BJ (cell line): ENCODE data around the gene ATP11C. TPM values are rescaled to one million over a fixed set of nuclear protein-coding genes. Genes with fewer than 3 reads are reported as not detected.

Experiments
- CTCF ChIA-PET: fragments of 350-600 bp; formaldehyde crosslinking; extraction: SDS; loops from one replicate; lab custom pipeline; 2021; ENCODE audit warnings: antibody characterized with exemption, inconsistent platforms; lab: Yijun Ruan, JAX
- POLR2A ChIA-PET: fragments of 300-600 bp; sonication (Branson Sonifier 250); formaldehyde crosslinking; extraction: SDS; loops from one replicate; lab custom pipeline; 2021; ENCODE audit warnings: antibody characterized with exemption; lab: Charles Lee
- DNase-seq: peaks from one replicate; pipeline ENCODE4 v3.0.0-alpha.2; 2011; ENCODE audit warnings: low read depth
- H3K27me3 ChIP-seq: 2 replicates; pipeline ENCODE4 v1.6.0; 2011; ENCODE audit warnings: low read length; ENCODE audit not compliant: control insufficient read depth, insufficient read depth
- H3K36me3 ChIP-seq: 2 replicates; pipeline ENCODE4 v1.5.1; 2011; ENCODE audit warnings: low read length; ENCODE audit not compliant: control insufficient read depth, insufficient read depth
- H3K4me3 ChIP-seq: 2 replicates; pipeline ENCODE4 v1.5.1; 2011; ENCODE audit warnings: low read depth, mild to moderate bottlenecking, control low read depth, low read length
- CTCF ChIP-seq: IDR thresholded peaks from 2 replicates; pipeline ENCODE4 v1.5.1; 2011; ENCODE audit warnings: low read depth, mild to moderate bottlenecking, control low read depth, inconsistent platforms, low read length, moderate library complexity; ENCODE audit not compliant: insufficient read depth
- polyA minus RNA-seq: library from RNA; depleted of rRNA, polyadenylated mRNA; stranded (reverse); fragments of >200 nt; gene quantifications from 2 replicates; pipeline ENCODE4 v1.2.3, GENCODE V29; 2011; rRNA and poly(A)+ RNA removed
- polyA plus RNA-seq: library from polyadenylated mRNA; depleted of rRNA; stranded (reverse); fragments of >200 nt; gene quantifications from 2 replicates; pipeline ENCODE4 v1.2.3, GENCODE V29; 2011; rRNA removed

ATP11C gene
- polyA plus RNA-seq: 7.7 and 21.1 TPM in 2 replicates
- 9.2 and 10.3 TPM in 2 replicates for polyA minus RNA-seq

DNA sequence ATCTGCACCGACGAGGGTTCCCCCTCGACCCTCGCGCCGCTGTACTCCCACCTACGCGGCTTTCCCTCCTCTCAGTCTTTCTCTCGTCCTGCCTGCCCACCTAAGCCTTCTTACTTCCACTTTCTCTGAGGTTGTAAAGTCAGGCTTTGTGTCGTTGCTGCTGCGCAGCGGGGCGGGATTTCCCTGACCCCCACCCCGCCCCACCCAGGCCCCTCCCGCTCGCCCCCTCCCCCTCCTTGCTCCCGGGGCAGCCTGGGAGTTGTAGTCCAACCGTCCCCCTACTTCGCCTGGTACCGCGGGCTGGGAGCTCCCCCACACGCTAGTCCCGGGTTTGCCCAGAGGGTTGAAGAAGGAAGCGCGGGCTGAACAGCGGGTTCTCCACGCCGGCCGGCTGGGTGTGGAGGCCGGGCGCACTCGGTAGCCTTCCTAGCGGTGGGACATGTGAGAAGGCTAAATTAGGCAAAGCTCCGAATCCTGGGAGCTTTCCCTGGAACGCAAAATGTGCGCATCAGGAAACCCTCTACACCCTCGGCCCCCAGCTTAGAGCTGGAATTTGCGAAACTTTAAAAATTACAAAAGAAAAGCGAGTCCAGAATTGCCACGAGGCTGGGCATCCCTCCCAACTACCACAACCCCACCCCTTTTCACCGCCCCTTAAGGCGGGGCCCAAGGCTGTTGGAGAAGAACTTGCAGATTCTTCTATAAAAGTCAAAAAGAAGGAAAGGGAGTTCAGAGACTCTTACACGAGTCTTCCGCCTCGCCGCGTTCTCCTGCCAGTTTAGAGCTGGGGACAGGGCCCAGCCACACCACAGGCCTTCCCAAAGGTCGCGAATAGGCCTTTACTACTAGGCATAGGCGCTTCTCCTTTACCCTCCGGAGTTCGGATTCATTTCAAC, at the start of gene ATP11C:
Gene ATP11C (minus strand): TSS at position 153 of the 896 bp plus-strand sequence. CDS start 1,011 bp downstream, outside the sequence.
- peak within 1 kb of the TSS; percentile 73 for H3K4me3 ChIP-seq
- no peak for DNase-seq
- no peaks in the 10 kb centered on the region for H3K36me3 ChIP-seq
- no peak for TF ChIP-seq CTCF
- CTCF ChIA-PET: no interaction called here
- POLR2A ChIA-PET: interaction anchor here (0.6 kb wide), 1 partner anchor 31 kb away, joined by 3 read pairs; no protein-coding TSS in a partner anchor
- H3K27me3 ChIP-seq: no peaks in the 10 kb centered on the region

DNA sequence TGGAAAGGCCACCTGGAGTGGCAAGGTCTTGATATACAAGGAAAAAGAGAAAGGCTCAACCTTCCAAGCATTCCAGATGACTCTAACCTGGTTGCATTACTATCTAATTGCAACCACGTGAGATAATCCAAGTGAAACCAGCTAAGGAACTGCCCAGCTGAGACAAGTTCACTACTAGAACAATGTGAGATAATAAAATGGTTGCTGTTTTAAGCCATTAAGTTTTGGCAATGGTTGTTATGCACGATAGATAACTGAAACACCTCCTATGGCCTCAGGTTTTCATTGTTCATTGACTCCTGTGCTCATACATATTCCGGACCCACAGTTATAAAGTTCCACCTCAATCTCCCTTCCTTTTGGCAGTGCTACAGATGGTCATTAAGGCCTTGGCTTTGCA, 41.6 kb upstream of the ATP11C start:
- POLR2A ChIA-PET: no interaction called here
- CTCF ChIA-PET: no interaction called here
- DNase-seq: no peak
- Histone ChIP-seq H3K36me3 (no peaks in the 10 kb centered on the region), H3K4me3 (no peak overlapping the region), H3K27me3 (no peaks in the 10 kb centered on the region)
- TF ChIP-seq CTCF: no peak

DNA sequence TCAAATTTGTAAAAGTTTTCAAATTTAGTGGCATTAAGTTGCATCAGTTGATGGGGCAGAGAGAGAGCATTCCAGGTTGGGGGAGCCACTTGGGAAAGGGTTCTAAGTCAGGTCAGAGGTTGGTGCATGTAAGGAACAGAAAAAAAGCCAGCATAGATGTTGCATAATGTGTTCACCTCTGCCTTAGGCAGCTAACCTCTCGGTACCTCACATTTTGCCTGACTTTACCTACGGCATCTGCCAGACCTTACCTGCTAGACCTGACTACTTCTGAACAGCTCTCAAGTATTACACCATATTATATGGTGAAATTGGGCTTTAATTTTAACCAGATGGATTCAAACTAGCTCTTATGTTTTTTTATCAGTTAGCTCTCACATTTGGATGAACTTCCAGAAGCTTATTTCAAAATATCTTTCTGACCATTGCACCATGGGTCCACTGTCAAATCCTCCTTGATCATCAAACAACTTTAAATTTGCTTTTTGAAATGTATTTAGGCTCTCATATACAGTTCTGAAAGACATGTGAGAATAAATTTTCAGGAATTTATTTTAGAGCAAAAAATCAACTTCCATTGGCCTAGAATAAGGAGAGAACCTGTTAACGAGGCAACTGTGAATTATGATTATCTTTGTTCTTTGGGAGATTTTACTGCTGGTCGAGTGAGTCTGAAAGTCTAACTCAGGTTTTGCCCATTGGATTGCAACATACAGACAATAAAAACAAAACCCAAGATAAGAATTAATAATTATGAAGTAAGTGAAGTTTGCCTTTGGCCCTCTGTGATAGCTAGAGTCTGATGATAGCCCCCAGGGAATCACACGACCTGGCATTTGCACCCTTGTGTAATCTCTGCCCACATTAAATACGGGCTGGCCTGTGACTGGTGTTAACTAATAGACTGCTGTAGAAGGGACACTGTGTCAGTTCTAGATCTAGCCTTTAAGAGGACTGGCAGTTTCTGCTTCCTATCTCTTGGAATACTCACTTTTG, 40.1 kb upstream of the ATP11C start:
- CTCF ChIA-PET: no interaction called here
- H3K4me3 ChIP-seq: no peak overlapping the region
- H3K36me3 ChIP-seq: no peaks in the 10 kb centered on the region
- no peak for DNase-seq
- TF ChIP-seq CTCF: no peak
- H3K27me3 ChIP-seq: no peaks in the 10 kb centered on the region
- POLR2A ChIA-PET: no interaction called here

- Histone ChIP-seq H3K4me3 (no peak overlapping the region), H3K27me3 (no peaks in the 10 kb centered on the region), H3K36me3 (no peaks in the 10 kb centered on the region)
- TF ChIP-seq CTCF: no peak
- ChIA-PET POLR2A (no interaction called here), CTCF (interaction anchor here (0.6 kb wide), 1 partner anchor 8 kb away, joined by 3 read pairs; no protein-coding TSS in a partner anchor)
- DNase-seq: no peak
These were observed 39.3 kb upstream of the ATP11C start for GRCh38 chrX:139972113-139972512.
